HG02840 (cell line): ENCODE data around the gene TBC1D22A.

Experiments
- ATAC-seq: cut with Tn5 transposase; IDR thresholded peaks from one replicate; pipeline ENCODE4 v1.9.1; 2021; ENCODE audit warnings: mild to moderate bottlenecking, moderate library complexity, moderate number of reproducible peaks; ENCODE audit not compliant: unreplicated experiment, low FRiP score

Gene TBC1D22A

DNA sequence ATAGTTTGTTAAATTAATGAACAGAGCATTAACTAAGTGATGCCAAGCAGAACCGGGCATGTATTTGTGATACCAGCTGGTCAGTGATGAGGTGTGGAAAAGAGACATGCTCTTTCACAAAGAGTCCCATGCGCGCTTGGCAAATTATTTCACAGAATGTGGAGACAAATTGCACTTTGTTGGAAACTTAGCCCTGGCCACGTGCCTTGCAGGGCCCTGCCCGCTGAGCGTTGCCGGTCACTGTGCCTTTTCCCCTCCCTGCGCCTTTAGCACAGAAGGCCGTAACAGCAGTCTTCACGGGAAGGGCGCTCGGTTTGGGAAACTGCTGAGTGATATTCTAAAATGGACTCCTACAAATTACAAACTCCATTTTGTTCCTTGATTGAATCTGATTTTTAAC, 235.9 kb downstream of the TBC1D22A start:
- ATAC-seq = no peak

GRCh38 chr22:47000256-47000655, 237.8 kb downstream of the TBC1D22A start:
- no peak for ATAC-seq

GRCh38 chr22:47000888-47001287, 238.4 kb downstream of the TBC1D22A start:
- peak; percentile 44 for ATAC-seq

DNA sequence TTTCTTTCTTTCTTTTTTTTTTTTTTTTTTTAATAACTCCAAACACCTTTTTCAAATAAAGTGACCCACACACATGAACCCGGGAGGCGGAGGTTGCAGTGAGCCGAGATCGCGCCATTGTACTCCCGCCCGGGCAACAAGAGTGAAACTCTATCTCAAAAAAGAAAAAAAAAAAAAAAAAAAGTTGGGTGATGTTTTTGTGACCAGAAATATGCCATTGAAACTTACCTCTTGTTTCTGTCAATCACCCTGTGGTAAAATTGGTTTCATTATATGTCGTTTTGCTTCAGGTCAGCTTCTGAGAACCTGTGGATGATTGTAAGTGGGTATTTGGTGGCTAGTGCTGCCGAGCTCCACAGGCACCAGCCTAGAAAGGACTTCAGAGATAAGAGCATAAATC, 238.8 kb downstream of the TBC1D22A start:
- ATAC-seq = peak; percentile 60

GRCh38 chr22:47002692-47003091, 240.2 kb downstream of the TBC1D22A start:
- no peak for ATAC-seq

DNA sequence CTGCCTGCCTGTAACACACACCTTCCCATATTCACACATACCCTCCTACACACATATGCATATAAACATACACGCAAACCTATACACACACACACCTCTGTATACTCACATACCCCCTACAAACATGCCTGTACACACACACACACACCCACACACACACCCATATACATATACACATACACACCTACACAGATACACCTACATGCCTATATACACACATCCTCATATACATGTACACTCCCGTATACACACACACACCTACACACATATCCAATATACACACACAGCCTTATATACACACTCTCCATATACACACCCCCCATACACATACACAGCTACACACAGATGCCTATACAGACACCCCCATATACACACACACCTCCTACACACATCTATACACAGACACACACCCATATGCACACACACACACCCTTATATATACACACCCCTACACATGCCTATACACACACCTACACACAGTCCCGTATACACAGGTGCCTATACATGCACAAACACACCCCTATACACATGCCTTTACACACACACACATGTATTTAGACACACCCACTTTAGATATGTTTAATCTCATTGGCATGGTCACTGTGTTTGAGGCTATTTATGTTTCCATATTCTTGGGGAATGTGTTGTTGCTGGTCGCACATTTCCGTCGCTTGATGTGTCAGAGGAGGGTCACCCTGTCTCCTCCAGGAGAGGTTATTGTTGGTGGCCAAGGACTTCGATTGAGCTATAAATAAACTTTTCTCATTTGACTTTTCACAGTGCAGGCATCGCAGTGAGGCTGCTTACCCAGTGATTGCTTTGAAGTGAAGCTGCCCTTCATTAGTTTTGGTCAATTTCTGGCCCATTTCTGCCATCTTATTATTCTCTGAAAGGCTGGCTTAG, 243.3 kb downstream of the TBC1D22A start:
- ATAC-seq = no peak

GRCh38 chr22:47006433-47006832, 244.0 kb downstream of the TBC1D22A start:
- ATAC-seq = no peak

DNA sequence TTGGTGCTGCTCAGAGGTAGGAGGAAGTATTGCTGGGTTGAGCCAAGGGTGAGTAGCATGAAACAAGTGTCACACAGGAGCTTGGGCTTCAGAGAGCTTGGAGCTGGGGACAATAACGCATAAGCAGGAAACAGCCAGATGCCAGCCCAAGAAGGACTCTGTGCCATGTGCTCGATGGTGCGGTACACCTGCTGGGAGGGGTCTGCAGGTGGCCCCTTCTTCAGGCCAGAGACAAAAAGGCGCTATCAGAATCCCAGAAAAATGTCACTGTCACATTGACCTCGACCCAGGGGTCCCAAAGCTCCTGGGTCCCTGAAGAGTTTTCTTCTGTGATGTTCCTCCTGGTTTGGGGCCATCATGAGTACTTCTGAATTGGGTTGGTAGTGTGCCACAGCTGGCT, 244.4 kb downstream of the TBC1D22A start:
- no peak for ATAC-seq

GRCh38 chr22:47007496-47007895, 245.0 kb downstream of the TBC1D22A start:
- no peak for ATAC-seq

GRCh38 chr22:47008208-47008885, 245.9 kb downstream of the TBC1D22A start:
- no peak for ATAC-seq

DNA sequence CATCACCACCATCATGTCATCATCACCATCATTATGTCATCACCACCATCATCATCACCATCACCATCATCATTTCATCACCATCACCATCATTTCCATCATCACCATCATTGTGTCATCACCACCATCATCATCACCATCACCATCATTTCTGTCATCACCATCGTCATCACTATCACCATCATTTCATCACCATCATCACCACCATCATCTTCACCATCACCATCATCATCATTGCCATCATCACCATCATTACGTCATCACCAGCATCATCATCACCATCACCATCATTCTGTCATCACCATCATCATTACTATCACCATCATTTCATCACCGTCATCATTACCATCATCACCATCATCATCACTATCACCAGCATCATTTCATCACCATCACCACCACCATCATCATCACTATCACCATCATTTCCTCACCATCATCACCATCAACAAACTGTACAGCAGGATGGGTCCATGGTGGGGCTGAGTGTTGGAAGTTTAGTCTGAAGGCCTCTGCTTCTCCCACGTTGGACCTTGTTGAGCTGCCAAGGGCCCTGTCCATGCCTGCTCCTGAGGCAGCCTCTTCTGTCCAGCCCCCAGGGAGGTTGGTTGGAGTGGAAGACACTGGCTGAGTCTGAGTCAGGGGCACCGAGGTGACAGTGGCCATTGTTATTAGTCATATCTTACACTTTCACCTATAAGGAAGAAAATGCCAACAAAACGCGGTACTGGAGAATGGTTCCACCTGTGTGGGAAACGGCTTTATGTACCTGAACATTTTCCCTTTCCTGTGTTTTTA, 247.1 kb downstream of the TBC1D22A start:
- no peak for ATAC-seq

DNA sequence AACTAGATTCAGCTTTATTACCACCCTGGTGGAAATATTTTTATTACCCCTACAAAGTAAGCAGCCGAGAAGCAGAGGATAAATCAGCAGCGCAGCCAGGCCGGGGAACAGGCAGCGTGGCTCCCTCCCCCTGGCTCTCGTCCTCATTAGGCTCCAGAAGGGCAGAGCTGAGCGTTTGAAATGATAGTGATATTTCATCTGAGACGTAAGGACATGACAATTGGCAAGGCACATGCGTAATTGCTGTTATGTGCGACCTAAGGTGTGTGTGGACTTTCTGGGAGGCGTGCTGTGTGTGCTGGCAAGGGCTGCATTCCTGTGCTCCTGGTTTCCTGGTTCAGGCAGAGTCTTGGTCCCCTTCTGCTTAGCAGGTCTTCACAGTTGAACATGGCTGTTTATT, 247.8 kb downstream of the TBC1D22A start:
- ATAC-seq = no peak

- no peak for ATAC-seq
Observed at GRCh38 chr22:47011131-47011858, 248.8 kb downstream of the TBC1D22A start.

GRCh38 chr22:47011859-47012258, 249.4 kb downstream of the TBC1D22A start:
- no peak for ATAC-seq

DNA sequence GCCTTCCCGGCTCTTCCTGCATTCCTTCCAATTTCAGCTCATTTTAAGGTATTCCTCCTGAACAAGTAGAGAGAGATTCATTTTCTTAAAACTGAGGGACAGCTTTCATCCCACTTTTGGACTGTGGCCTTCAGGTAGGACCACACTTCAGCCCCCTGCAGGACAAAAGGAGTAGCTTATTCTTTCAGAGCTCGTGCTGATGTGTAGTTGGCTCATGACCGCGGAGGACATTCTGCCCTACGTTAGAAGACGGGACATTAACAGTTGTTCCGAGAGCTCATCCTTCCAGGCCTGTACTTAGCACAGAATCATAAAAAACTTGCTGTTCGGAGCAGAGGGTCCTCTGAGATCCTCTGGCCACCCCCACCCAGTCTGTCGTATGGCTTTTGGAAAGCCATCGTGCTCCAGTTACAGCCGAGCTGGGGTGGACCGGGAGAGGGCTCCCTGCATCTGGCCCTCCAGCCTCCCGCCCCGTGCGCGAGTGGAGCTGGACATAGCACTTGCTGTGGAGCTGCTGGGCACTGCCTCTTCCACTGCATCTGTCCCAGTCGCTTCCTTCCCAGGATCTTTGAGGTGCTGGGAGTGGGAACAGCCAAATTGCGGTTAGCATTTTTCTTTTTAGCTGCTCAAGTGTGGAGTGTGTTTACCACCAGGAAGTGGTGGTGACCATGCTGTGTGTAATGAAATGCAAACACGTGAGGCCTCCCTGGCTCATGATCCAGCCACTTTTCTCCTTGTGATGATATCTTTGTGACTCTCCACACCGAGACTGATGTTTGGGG, 250.3 kb downstream of the TBC1D22A start:
- ATAC-seq = no peak

- no peak for ATAC-seq
Observed at GRCh38 chr22:47013861-47014635, 251.6 kb downstream of the TBC1D22A start.

- no peak for ATAC-seq
Observed at GRCh38 chr22:47014636-47015345, 252.3 kb downstream of the TBC1D22A start.

GRCh38 chr22:47015589-47016178, 253.2 kb downstream of the TBC1D22A start:
- no peak for ATAC-seq
